ENCODE data around the gene GABBR2. TPM values are rescaled to one million over a fixed set of nuclear protein-coding genes. Genes with fewer than 3 reads are reported as not detected.

Gene GABBR2
- total and polyA plus RNA-seq, 2 of the 8 experiments (the other 6 are each of a cell fraction or from before 2014, with no cell fraction given) = 0.50 to 1.2 TPM

DNA sequence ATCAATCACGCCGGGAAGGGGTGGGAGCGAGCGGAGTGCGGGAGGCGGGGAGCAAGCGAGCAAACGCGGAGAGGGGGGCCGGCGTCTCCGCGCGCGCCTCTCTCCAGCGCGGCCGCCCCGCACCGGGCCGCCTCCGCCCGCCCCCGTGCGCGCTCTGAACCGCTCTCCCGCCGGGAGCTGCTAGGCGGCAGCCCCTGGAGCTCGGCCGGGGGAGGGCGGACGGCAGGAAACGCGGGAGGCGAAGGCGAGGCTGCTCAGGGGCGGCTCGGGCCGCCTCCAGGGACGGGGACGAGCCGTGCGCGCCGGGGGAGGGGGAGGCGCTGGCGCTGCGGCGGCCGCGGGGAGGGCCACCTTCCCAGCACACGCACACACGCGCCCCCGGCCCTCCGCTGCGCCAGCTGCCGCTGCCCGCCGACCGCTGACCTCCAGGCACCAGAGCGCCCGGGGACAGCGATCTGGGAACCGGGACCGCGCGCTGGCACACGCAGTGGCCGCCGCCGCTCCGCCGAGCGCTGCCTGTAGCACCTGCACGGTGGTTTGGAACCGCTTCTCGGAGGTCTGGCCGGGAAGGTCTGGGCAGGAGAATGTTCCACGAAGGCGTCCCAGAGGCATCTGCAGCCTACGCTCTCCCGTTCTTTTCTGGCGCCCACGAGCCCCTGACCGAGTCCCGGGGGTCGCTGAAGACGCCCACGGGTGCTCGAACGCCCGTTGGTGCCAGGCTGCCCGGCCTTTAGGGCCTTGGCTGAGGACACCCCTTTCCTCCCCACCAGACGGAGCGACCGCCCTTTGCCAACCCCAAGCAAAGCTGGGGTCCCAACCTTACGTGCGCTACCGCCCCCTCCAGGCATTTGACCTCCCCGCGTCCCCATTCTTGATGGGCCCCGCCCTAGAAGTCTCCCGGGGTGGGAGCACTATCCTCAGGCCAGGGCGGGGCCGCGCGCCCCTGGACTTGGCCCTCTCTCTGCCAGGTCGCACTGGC lies at the start of gene GABBR2 (continued):
- TF ChIP-seq TCF12 (IDR thresholded peaks at IDR 0.05; ENCODE audit: low read depth, low read length) = no peak
- no peak for TF ChIP-seq YY1 (IDR thresholded peaks at IDR 0.05; ENCODE audit: low read depth, low read length)
- TF ChIP-seq SUZ12 (IDR thresholded peaks at IDR 0.05; ENCODE audit: low read length) = peak; percentile 58
- TF ChIP-seq, protein P1, sequence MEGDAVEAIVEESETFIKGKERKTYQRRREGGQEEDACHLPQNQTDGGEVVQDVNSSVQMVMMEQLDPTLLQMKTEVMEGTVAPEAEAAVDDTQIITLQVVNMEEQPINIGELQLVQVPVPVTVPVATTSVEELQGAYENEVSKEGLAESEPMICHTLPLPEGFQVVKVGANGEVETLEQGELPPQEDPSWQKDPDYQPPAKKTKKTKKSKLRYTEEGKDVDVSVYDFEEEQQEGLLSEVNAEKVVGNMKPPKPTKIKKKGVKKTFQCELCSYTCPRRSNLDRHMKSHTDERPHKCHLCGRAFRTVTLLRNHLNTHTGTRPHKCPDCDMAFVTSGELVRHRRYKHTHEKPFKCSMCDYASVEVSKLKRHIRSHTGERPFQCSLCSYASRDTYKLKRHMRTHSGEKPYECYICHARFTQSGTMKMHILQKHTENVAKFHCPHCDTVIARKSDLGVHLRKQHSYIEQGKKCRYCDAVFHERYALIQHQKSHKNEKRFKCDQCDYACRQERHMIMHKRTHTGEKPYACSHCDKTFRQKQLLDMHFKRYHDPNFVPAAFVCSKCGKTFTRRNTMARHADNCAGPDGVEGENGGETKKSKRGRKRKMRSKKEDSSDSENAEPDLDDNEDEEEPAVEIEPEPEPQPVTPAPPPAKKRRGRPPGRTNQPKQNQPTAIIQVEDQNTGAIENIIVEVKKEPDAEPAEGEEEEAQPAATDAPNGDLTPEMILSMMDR (IDR thresholded peaks at IDR 0.05; ENCODE audit: control extremely low read depth in 1 of 3, insufficient read depth in 1 of 3, low read depth in 1 of 3, low read length in 3 of 3) = peak; percentile 26 to 34 (median 31); a peak in 3 of 4 replicates
- TF ChIP-seq SP2 (IDR thresholded peaks at IDR 0.05; ENCODE audit: low read length) = no peak
- TF ChIP-seq BCL11A (IDR thresholded peaks at IDR 0.05; ENCODE audit: low read depth in 2 of 2, low read length in 2 of 2) = no peak
- TF ChIP-seq ZNF274 (IDR thresholded peaks at IDR 0.05; ENCODE audit: borderline replicate concordance, extremely low read depth, low read length) = no peak
- no peak for TF ChIP-seq FOSL1 (IDR thresholded peaks at IDR 0.05; ENCODE audit: insufficient read depth, low read depth, low read length)
- TF ChIP-seq EZH2 (IDR thresholded peaks at IDR 0.05; ENCODE audit: low read depth, low read length, severe bottlenecking) = peak; percentile 36
- TF ChIP-seq TBP (IDR thresholded peaks at IDR 0.05; ENCODE audit: low read depth, low read length) = 0 out of 2 replicates have a peak, but pooled peaks have one; percentile 18
- no peak for TF ChIP-seq BACH1 (IDR thresholded peaks at IDR 0.05; ENCODE audit: low read length)
- no peak for TF ChIP-seq POLR2A (IDR thresholded peaks at IDR 0.05; ENCODE audit: control extremely low read depth in 1 of 2, low read depth in 2 of 2, low read length in 2 of 2)

Measured in H1 (cell line).